HG03521 (cell line): ENCODE results near the gene NOP10.
"Not testable (repeated sequence)": the region's sequence is repeated elsewhere in the genome, so short reads cannot be mapped to it uniquely, and the experiment has no call there.

Experiments
- ATAC-seq: cut with Tn5 transposase; IDR thresholded peaks from one replicate; pipeline ENCODE4 v1.9.1; 2021; ENCODE audit warnings: mild to moderate bottlenecking, moderate library complexity; ENCODE audit not compliant: unreplicated experiment

NOP10 gene

DNA sequence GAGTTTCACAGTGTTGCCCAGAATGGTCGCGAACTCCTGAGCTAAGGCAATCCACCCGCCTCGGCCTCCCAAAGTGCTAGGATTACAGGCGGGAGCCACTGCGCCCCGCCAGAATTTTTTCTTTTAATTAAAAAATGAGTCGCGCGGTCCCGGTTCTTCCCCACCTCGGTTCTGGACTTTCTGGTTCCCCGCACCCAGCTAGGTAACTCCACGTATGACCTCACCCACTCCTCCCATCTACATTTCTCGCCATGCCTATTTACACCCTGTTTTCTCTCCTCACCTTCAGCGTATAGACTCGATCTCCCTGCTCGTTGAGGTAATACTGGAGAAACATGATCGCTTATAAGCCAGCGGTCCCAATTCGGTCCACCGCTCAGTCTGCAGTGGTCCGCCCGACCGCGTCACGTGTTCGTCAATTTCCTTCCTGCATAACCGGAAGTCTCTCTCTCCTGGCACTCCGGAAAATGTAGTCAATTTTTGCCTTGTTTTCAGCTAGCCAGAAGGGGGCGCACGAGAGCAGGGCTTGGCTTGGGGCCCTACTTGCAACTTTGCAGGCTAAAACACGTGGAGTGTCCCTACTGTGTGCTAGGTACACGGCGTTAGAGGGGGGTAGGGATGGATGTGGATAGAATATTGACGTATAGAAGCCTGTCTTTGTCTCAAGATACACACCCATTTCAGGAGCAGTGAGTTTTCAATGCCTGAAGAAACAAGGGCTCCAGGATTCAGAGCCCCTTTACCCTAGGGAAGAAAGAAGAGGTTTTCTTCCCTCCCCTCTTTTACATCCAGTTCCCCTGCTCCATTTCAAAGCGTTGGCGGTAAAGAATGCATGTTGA is at the start of gene NOP10, which contains the start of gene NUTM1:
Gene NOP10 (minus strand): TSS at position 400 of the 839 bp plus-strand sequence. CDS start 63 bp downstream, at position 337.
Gene NUTM1 (plus strand): TSS at position 579 of the 839 bp plus-strand sequence. CDS start 382 bp downstream, outside the sequence.
- peak; percentile 79 for ATAC-seq

DNA sequence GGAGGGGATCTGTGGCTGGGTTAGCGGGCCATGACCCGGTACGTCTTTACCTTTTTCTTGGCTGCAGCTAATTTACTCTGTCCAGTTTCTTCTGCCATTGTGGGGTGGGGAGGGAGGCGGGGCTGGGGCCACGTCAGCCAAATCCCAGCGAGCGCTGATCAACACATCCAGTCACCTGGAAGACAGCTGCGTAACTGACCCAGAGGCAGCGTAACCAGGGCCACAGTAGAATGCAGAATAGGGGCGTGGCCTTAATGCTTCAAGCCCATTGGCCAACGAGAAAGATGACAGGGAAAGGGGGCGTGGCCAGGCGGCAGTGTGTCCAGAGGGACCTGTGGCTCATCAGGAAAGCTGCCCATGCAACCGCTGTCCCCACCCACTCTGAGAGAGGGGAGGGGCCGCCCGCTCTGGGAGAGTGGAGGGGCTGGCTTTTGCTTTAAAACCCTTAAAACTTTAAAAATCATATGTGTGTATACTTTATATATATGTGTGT is 46.7 kb upstream of the NOP10 start:
- ATAC-seq: not testable (repeated sequence)

DNA sequence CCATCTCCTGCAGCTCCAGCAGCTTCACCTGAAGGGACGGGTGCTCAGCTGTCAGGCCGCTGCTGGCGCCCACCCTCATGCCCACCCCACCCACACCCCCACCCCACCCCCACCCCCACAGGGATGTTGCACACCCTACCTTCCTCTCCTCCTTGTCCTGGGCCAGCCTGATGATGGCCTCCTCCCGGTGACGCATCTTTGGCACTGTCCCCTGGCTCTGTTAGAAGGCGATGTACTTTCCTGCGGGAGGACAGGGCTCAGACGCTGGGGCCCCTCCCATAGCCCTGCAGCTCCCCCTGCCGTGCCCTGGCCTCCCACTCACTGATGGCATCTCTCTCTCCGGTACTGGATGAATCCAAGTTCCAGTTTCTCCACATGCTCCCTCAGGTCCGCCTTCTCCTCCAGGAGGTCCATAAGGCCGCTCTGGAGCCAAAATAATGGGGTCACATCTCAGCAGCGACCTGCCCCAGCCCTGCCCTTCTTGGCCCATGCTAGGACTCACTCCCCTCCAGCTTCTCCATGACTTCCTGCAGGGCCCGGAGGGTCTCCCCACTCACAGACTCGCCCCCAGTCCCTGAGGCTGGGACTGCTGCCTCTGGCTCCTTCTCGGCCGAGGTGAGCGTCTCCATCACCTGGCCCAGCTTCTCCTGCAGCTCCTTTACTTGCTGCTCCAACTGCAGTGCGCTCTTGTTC is 39.0 kb upstream of the NOP10 start:
- ATAC-seq: not testable (repeated sequence)

DNA sequence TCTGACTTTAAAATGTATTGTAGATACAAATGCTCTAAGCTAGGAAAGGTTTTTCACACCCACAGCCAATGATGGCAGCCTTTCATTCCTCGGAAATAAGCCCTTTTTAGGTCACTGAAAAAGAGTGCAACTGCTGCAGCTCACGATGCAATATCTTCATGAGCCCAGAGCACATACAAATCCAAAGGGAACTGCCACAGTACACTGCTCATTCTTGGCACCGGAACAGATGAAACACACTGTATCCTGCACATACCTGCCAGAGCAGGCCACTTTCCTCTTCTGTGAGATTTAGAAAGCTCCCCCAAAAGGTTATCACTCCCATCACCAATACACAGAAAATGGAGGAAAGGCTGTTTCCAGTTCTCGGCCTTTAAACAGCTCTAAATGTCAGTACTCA is 37.6 kb upstream of the NOP10 start:
- ATAC-seq: not testable (repeated sequence)

DNA sequence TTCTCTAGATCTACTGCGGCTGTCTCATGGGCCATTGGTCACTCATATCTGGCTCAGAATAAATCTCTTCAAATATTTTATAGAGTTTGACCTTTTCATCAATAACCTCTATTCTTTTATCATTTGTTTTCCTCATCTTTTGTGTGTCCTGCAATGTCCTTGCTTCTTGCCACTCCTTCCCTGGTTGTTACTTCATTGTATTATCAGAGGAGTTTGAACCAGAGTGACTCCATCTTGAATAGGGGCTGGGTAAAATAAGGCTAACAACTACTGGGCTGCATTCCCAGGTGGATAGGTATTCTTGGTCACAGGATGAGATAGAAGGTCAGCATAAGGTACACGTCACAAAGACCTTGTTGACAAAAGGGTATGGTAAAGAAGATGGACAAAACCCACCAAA is 33.9 kb upstream of the NOP10 start:
- ATAC-seq: no peak

DNA sequence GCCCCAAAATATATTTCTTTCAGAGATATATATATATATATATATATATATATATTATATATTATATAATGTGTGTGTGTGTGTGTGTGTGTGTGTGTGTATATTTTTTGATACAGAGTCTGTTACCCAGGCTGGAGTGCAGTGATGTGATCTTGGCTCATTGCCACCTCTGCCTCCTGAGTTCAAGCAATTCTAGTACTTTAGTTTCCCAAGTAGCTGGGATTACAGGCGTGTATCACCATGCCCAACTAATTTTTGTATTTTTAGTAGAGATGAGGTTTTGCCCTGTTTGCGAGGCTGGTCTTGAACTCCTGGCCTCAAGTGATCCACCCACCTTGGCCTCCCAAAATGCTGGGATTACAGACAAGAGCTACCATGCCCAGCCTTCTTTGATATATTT is 32.6 kb upstream of the NOP10 start:
- ATAC-seq: not testable (repeated sequence)

DNA sequence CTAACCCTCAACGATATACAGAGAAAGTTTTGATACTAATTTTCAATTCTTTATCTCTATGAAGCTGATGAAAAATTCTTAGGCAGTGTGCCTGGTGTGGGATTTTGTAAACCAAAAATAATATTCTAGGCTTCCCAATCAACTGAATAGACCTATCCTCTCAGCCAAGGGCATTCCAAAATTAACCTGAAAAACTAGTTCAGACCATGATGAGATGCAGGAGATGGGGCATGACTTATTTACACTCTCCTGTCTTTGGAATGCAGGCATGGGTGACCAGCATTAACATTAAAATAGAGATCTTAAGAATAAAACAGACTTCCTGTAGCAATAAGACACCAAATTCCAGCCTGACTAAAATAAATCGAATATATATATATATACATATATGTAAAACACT is 31.9 kb upstream of the NOP10 start:
- no peak for ATAC-seq

DNA sequence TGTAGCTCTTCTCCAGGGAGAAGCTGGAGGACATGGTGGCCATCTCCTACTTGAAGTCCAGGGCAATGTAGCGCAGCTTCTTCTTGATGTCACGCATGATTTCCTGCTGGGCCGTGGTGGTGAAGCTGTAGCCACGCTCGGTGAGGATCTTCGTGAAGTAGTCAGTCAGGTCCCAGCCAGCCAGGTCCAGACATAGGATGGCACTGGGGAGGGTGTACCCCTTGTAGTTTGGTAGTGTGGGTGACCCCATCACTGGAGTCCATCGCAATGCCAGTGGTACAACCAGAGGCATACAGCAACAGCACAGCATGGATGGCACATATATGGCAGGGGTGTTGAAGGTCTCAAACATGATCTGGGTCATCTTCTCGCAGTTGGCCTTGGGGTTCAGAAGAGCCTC is 31.0 kb upstream of the NOP10 start:
- no peak for ATAC-seq

DNA sequence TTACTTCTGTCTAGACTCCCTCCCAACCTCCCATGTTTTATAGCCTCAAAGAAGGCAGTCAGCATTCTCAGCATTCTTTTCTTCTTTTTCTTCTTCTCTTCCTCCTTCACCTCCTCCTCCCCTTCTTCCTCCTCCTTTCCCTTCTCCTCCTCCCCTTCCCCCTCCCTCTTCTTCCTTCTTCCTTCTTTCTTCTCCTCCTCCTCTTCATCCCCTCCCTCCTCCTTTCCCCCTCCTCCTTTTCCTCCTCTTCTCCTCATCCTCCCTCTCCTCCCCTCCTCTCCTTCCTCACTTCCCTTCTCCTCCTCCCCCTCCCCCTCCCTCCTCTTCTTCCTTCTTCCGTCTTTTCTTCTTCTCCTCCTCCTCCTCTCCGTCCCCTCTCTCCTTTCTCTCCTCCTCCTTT is 27.7 kb upstream of the NOP10 start:
- ATAC-seq: no peak

DNA sequence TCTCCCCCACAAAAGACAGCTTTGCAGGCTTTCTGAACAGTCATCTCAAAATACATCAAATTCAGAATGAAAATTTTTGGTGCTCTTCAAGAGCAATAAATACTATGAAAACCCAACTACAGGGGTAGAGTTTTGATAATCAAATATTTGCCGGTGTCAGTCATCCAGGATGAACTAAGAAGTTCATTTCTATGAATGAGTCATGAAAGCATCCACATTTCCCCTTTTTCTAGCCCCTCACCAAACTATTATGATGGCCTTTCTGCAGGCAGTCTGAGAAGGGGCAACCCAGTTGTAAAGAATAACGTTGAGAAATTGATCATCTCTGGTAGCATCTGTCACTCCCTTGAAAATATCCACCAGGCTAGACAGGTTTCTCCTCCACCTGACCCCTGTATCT is 27.2 kb upstream of the NOP10 start:
- ATAC-seq: no peak

DNA sequence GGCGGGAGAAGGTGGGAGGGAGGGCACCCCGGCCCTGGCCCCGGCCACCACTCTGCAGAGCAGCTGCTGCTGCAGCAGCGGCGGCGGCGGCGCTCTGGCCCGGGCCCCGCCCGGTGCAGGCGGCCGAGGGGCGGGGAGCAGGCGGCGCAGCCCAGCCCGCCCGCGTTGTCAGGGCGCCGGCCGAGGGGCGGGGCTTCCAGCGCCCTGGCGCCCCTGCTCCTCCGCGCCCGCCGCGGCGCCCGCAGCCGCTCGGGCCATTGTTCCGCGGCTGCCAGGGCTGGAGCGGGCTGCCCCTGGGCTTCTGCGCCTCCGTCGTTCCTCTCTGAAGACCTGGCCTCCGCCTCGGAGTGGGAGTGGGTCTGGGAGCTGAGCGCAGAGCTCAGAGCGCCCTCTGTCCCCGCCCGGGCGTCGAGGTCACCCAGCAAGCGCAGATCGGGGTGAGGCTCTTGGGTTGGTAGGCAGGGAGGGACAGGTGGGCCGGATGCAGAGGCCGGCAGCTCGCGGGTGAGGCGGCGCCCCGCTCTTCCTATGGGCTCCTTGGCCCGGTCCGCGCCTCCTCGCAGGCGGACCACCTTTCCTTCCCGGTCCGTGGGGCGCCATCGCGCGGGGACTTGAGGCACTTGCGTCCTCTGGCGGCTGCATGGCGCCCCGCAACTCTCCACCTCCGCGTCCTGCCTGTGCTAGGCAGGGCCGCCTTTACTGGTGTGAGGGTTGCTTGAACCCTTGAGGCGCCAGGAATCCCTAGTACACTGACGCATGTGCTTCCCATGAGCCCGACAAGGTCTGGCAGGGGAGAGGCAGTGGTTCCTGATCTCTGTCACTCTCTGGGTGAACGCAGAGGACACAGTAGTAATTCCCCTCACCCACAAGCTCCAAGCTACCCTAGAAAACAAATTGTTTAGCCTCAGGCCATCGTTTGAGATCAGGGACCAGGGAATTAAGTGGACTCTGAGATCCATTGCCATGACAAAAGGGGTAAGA is 24.5 kb upstream of the NOP10 start, which contains the start of gene LPCAT4:
Gene LPCAT4 (minus strand): TSS at position 96 of the 981 bp plus-strand sequence. CDS start 96 bp downstream, outside the sequence.
- ATAC-seq: peak; percentile 79

DNA sequence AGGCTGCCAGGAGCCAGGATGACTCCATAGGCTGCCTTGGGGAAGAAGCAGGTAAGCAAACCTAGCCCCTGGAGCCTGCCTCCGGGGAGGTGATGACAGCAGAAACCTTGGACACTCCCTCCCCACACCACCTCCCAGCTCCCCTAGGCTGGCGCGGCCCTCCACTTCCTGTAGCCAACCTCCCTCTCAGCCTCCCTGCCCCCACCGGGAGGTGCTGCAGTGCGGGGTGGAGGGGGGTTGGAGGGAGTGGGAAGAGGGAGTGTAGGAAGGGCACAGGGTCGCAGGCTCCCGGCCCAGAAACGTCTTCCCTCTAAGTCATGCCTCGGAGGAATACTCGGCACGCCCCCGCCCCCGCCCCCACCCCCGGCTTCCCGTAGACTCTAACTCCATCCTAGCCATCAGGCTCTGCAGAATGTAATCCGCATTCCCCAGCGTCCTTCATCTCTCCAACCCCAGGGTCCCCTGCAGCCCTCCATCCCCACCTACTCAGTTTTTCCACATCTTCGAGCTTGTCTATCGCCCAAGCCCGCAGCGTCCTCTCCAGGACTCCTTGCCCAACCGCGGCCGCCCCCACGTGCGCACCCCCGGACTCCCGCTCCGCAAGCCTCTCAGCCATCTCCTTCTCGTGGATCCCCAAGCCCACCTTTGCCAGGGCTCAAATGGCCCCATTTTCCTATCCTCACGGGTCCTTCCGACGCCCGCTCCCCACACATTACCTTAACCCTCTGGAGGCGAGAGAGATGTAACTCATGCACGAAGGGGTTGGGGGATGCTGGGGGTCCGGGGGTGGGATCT is 23.5 kb upstream of the NOP10 start:
- ATAC-seq: no peak

DNA sequence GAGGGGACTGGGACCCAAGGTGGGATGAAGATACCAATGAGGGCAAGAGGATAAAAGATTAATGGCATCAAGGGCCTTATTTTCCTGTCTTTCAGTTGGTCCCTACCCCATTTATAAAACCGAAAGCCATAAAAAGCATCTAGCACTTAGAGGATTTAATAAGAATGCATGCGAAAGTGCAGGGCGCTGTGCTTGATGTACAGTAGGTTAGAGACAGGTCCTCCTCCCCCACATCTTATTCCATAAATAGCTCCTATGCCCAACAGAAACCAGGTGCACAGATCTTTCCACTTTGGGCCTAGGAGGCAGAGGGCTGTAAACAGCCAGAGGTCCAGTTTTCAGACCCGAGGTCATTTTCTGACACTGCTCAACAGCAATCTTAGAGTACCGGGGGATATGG is 22.9 kb upstream of the NOP10 start:
- no peak for ATAC-seq

DNA sequence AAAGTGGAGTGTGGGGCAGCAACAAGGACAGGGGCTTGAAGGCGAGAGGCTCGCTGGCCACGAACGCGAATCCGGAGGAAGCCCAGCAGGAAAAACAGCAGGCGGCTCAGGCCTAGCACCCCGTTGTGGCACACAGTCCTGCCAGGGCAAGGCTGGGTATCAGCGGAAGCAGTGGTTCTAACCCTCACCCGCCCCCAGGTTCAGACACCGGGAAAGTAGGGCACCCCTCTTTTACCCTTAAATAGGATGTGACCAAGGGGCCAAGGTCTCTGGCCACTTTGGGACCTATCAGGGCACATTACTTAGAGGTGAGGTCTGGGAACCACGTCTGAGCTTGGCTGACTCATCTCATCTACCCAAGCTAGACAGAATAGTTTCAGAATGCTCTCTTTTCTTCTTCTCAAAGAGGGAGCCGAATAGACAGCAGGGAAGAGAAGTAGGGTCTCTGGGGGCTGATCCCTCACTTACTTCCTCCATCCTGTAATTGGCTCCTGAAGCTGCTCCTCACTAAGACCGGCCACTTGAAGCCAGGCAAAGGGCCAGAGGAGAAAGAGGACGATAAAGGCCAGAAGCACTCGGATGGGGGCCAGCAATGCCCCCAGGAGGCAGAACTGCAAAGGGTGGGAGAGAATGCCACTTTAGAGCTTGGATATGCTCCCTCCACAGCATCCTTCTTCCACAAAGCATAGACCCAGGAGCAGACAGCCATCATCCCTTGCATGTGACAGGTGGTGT is 22.3 kb upstream of the NOP10 start:
- ATAC-seq: no peak

DNA sequence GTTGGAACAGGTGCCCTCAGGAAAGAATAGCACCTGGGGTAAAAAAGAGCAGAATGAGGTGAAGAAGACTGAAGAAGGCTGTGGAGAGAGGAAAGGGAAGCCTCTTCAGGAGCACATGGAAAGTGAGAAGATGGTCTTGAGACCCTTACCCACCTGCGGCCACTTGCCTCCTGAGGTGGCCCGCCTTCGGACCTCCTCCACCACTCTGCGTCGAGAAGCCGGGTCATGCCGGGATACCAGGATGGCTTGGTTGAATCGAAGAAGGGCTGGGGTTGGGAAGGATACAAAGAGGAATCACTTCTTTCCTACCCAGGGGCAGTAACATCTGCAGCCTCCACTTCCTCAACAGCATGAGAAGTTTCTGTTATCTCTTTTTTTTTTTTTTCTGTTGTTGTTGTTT is 21.1 kb upstream of the NOP10 start:
- ATAC-seq: no peak

DNA sequence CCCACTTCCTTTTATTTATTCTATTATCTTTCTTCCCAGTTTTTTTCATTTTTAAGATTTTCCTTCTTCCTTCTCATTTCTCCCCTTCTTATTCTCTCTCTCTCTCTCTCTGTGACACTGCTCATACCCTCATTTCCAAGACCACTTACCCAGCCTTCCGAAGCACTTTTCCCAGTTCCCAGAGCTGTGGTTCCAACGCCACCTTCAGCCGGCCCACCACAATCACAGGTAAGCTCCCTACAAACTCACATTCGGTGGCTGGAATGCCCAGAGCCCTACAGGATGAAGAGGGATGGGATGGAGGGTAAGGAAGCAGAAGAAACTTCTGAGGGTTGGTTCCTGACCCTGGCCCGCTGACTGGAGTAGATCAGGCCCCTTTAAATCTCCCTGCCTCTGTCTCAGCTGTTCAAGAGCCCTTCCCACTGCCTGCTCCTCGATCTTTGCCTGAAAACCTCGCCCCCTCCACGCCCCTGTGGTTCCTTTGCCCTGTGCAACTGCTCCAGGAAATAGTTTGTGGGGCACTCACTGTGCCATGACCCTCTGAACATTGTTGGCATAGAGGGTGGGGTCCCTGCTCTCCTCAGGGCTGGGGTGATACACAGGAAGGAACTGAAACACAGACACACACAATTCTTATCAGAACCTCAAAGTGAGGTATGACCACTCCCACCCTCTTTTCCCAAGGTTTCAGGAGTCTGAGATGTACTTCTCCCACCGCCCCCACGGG is 19.3 kb upstream of the NOP10 start:
- no peak for ATAC-seq

DNA sequence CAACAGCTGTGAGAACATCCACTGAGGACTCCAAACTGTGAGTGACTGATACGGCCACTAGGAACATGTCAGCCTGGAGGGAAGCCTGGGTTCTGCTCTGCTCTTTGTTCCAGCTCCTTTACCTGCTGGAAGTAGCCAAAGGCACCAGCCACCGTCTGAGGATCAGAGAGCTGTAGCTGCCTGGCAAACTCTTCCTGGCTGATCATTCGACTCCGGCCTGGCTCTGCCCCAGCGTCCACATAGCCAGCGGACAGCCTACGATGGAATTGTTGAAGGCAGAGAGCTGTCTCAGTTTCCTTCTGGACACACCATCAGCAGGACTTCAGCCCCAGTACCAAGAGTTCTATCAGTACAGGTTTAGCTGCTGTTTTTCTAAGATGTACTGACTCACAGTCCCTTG is 18.3 kb upstream of the NOP10 start:
- no peak for ATAC-seq

DNA sequence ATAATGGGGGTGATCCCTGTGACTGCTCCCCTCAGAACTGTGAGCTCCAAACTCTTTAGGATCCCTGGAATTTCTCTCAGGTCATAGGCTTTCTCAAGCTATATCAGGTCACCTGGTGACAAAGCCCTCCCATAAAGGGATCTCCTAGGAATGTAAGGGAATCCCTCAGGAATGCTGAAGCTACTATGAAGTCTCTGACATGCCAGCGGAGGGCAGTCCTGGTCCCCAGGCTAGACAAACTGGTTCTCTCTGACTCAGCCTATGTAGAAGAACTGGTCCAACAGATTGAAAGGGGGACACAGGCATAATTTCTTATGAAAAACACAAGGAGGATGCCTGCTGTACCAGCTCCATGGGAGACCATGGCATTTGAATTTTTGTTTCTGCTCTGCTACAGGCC is 17.4 kb upstream of the NOP10 start:
- ATAC-seq: no peak
